Astrocyte (in vitro differentiated cells and primary cell): ENCODE results near the gene DMRTA2. TPM values are rescaled to one million over a fixed set of nuclear protein-coding genes. Genes with fewer than 3 reads are reported as not detected.

Source experiments
- DNase-seq: peaks from one replicate; pipeline ENCODE4 v3.0.0-alpha.2; 2010; ENCODE audit warnings: low read depth
- FAIRE-seq: peaks from 2 replicates; lab custom pipeline; 2011; peaks lifted over from hg19 to GRCh38; lab: Jason Lieb, UNC
- H2AFZ ChIP-seq: 2 replicates; pipeline ENCODE4 v1.6.0; 2012; ENCODE audit warnings: low read depth, low read length, inconsistent platforms
- H3K27ac ChIP-seq: 2 replicates; pipeline ENCODE4 v1.5.1; 2011; ENCODE audit warnings: low read depth, low read length, inconsistent platforms
- H3K27me3 ChIP-seq: 2 replicates; pipeline ENCODE4 v1.6.0; 2011; ENCODE audit warnings: low read length, inconsistent platforms; ENCODE audit not compliant: insufficient read depth
- H3K36me3 ChIP-seq: 2 replicates; pipeline ENCODE4 v1.5.1; 2011; ENCODE audit warnings: low read length, inconsistent platforms; ENCODE audit not compliant: insufficient read depth
- H3K4me1 ChIP-seq: 2 replicates; pipeline ENCODE4 v1.5.1; 2011; ENCODE audit warnings: low read length, inconsistent platforms; ENCODE audit not compliant: insufficient read depth
- H3K4me2 ChIP-seq: 2 replicates; pipeline ENCODE4 v1.6.0; 2012; ENCODE audit warnings: low read length, inconsistent platforms
- H3K4me3 ChIP-seq: 2 replicates; pipeline ENCODE4 v1.5.1; 2011; ENCODE audit warnings: low read depth, mild to moderate bottlenecking, low read length, inconsistent platforms; ENCODE audit not compliant: insufficient read depth
- H3K79me2 ChIP-seq: 2 replicates; pipeline ENCODE4 v1.6.0; 2012; ENCODE audit warnings: mild to moderate bottlenecking, low read length, inconsistent platforms; ENCODE audit not compliant: insufficient read depth
- H3K9ac ChIP-seq: 2 replicates; pipeline ENCODE4 v1.6.0; 2012; ENCODE audit warnings: mild to moderate bottlenecking, low read length, inconsistent platforms
- H3K9me3 ChIP-seq: 2 replicates; pipeline ENCODE4 v1.5.1; 2012; ENCODE audit warnings: low read depth, mild to moderate bottlenecking, low read length, inconsistent platforms; ENCODE audit not compliant: insufficient read depth
- H4K20me1 ChIP-seq: 2 replicates; pipeline ENCODE4 v1.6.0; 2012; ENCODE audit warnings: low read length, inconsistent platforms; ENCODE audit not compliant: insufficient read depth
- H3K27ac Mint-ChIP-seq: one replicate; pipeline ENCODE4 v1.8.0; 2021; ENCODE audit warnings: mild to moderate bottlenecking, mixed read lengths; ENCODE audit not compliant: unreplicated experiment
- H3K27me3 Mint-ChIP-seq: one replicate; pipeline ENCODE4 v1.8.0; 2021; ENCODE audit warnings: low read depth, mixed read lengths; ENCODE audit not compliant: unreplicated experiment
- H3K36me3 Mint-ChIP-seq: one replicate; pipeline ENCODE4 v1.8.0; 2021; ENCODE audit warnings: low read depth, mixed read lengths; ENCODE audit not compliant: unreplicated experiment
- H3K4me1 Mint-ChIP-seq: one replicate; pipeline ENCODE4 v1.8.0; 2021; ENCODE audit warnings: low read depth, mixed read lengths; ENCODE audit not compliant: unreplicated experiment
- H3K4me3 Mint-ChIP-seq: one replicate; pipeline ENCODE4 v1.8.0; 2021; ENCODE audit warnings: mild to moderate bottlenecking, moderate library complexity, mixed read lengths; ENCODE audit not compliant: unreplicated experiment
- H3K9me3 Mint-ChIP-seq: one replicate; pipeline ENCODE4 v1.8.0; 2021; ENCODE audit warnings: mild to moderate bottlenecking, mixed read lengths; ENCODE audit not compliant: unreplicated experiment
- CTCF ChIP-seq: IDR thresholded peaks from 2 replicates; pipeline ENCODE4 v1.5.1; 2011; ENCODE audit warnings: low read depth, mild to moderate bottlenecking, inconsistent platforms, low read length, moderate library complexity; ENCODE audit not compliant: insufficient read depth
- EZH2 ChIP-seq: IDR thresholded peaks from 2 replicates; pipeline ENCODE4 v1.6.1; 2012; ENCODE audit warnings: mild to moderate bottlenecking, low read length, inconsistent platforms; ENCODE audit not compliant: insufficient read depth
- total RNA-seq: library from RNA; stranded (reverse); gene quantifications from 2 replicates; pipeline ENCODE4 v1.2.1, GENCODE V29; 2021

DMRTA2 gene
- total RNA-seq, 1 donor from 2014 or later: not detected

GRCh38 chr1:50458507-50458906 is 35.3 kb upstream of the DMRTA2 start:
- Mint-ChIP-seq H3K36me3 (peaks cover 2% of the 10 kb centered on the region), H3K4me3 (no peak overlapping the region), H3K27ac (peak overlapping the region; percentile 63), H3K4me1 (peaks cover 3% of the 10 kb centered on the region), H3K27me3 (peaks cover 2% of the 10 kb centered on the region), H3K9me3 (no peaks in the 10 kb centered on the region)
- Histone ChIP-seq H3K27me3 (no peaks in the 10 kb centered on the region), H3K9me3 (no peaks in the 10 kb centered on the region), H4K20me1 (no peaks in the 10 kb centered on the region), H3K36me3 (no peaks in the 10 kb centered on the region), H3K9ac (no peak overlapping the region), H3K79me2 (no peaks in the 10 kb centered on the region), H3K4me1 (no peaks in the 10 kb centered on the region), H2AFZ (no peak overlapping the region), H3K4me3 (no peak overlapping the region), H3K27ac (no peak overlapping the region), H3K4me2 (no peak overlapping the region)
- DNase-seq: no peak
- FAIRE-seq: no peak
- TF ChIP-seq CTCF (no peak), EZH2 (no peak)

- H3K9me3 ChIP-seq: no peaks in the 10 kb centered on the region
- no peak for TF ChIP-seq CTCF
- no peak overlapping the region for H3K9ac ChIP-seq
- H3K36me3 ChIP-seq: no peaks in the 10 kb centered on the region
- Mint-ChIP-seq H3K36me3 (no peaks in the 10 kb centered on the region), H3K4me3 (no peak overlapping the region), H3K27me3 (peaks cover 2% of the 10 kb centered on the region), H3K4me1 (peaks cover 3% of the 10 kb centered on the region), H3K9me3 (no peaks in the 10 kb centered on the region), H3K27ac (no peak overlapping the region)
- no peaks in the 10 kb centered on the region for H4K20me1 ChIP-seq
- no peak overlapping the region for H3K4me2 ChIP-seq
- H3K4me3 ChIP-seq: no peak overlapping the region
- H3K27me3 ChIP-seq: no peaks in the 10 kb centered on the region
- FAIRE-seq (no peak), DNase-seq (no peak)
- H3K27ac ChIP-seq: no peak overlapping the region
- H2AFZ ChIP-seq: no peak overlapping the region
- no peaks in the 10 kb centered on the region for H3K4me1 ChIP-seq
- H3K79me2 ChIP-seq: no peaks in the 10 kb centered on the region
These were observed 31.7 kb upstream of the DMRTA2 start for GRCh38 chr1:50454911-50455310.

DNA sequence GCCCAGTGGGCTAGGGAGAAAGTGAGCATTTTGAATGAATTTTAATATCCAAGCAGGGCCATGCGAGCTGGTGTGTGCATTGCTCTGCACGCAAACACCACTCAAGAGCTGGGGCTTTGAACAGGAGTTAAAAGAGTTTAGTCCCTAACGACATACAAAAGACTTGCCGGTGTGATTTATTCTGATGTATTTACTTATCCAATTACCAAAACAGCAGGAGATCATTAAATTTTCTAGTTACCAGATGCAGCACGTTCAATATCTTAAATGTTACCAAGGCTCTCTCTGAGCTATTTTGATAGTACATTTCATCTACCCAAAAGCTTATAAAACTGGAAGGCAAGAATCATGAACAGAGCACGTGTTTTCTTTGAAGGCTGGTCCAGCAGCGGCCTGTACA is 30.0 kb upstream of the DMRTA2 start:
- FAIRE-seq: no peak
- no peaks in the 10 kb centered on the region for H4K20me1 ChIP-seq

More for the DNA sequence above, 30.0 kb upstream of the DMRTA2 start:
- no peak overlapping the region for H3K27ac Mint-ChIP-seq
- no peaks in the 10 kb centered on the region for H3K9me3 ChIP-seq
- H3K4me1 Mint-ChIP-seq: no peaks in the 10 kb centered on the region
- no peak overlapping the region for H2AFZ ChIP-seq
- no peaks in the 10 kb centered on the region for H3K36me3 ChIP-seq
- no peak overlapping the region for H3K27ac ChIP-seq
- no peaks in the 10 kb centered on the region for H3K4me1 ChIP-seq
- H3K79me2 ChIP-seq: no peaks in the 10 kb centered on the region
- H3K9ac ChIP-seq: no peak overlapping the region
- H3K4me3 Mint-ChIP-seq: no peak overlapping the region
- H3K4me2 ChIP-seq: no peak overlapping the region
- H3K36me3 Mint-ChIP-seq: no peaks in the 10 kb centered on the region
- TF ChIP-seq CTCF (no peak), EZH2 (no peak)
- peaks cover 2% of the 10 kb centered on the region for H3K27me3 Mint-ChIP-seq
- no peak overlapping the region for H3K4me3 ChIP-seq
- H3K9me3 Mint-ChIP-seq: no peaks in the 10 kb centered on the region
- no peaks in the 10 kb centered on the region for H3K27me3 ChIP-seq
- no peak for DNase-seq
